GM19035 (cell line): ENCODE results near the gene ZCCHC8.

Source experiments
- ATAC-seq: cut with Tn5 transposase; IDR thresholded peaks from one replicate; pipeline ENCODE4 v1.9.1; 2021; ENCODE audit not compliant: unreplicated experiment

Gene ZCCHC8

DNA sequence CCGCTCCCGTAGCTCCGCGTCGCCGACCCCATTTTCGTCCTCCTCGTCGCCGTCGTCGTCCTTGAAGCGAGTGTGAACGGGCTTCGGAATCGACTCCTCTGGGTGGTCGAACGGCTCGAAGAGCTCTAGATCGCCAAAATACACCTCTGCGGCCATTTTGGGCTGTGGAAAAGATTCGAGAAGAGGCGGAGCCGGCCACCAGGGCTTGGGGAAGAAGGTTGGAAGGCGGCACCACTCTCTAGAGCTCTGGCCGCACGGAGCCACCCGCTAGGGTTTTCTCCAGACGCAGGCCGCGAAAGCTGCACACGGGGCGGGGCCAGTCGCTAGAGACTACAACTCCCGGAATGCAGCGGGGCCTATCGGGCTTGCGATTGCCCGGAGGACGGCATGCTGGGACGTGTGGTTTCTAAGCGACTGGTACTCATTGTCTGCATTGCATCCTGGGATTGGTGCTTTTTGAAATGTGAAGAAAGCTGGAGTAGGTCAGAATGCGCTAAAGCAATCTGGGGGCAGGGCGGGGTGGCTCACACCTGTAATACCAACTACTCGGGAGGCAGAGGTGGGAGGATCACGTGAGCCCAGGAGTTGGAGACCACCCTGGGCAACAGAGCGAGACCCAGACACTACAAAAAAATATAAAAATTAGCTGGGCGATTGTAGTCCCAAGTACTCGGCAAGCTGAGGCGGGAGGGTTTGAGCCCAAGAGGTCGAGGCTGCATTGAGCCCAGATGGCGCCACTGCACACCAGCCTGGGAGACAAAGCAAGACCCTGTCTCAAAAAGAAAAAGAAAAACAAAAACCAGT, at the start of gene ZCCHC8:
Gene ZCCHC8, minus strand, starts transcription at position 248 of the 804 bp plus-strand sequence. Its CDS starts 92 bp downstream, at position 156.
- ATAC-seq = peak; percentile 94

DNA sequence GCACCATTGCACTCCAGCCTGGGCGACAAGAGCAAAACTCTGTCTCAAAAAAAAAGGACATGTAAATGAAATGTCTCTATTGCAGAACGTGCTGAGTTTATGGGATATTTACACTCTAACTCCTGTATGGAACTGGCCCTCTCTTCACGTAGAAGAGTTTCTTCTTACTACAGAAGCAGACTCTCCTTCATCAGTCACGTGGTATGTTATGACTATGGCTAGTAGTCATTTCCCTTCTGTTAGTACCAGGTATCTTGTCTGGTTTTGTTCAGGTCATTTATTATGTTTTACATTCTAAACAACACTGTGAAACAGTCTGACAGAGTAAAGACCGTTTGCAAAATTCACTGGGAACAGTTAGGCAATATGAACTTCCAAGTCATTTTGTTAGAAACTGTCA, 46.6 kb upstream of the ZCCHC8 start:
- no peak for ATAC-seq

DNA sequence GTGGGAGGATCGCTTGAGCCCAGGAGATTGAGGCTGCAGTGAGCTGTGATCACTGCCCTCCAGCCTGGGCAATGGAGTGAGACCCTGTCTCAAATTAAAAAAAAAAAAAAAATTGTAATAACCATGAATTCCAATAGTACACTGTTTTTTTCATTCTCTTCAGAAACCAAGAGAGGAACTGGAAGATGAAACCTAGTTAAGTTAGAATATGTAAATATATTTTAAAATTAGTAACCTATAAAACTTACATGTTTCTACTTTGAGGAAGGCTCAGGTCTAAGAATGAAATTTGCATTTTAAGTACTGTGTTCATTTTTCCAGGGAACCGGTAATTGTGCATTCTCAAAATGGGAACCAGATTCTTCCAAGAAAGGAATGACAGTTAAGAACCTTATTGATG, 45.1 kb upstream of the ZCCHC8 start:
- ATAC-seq = peak; percentile 68

DNA sequence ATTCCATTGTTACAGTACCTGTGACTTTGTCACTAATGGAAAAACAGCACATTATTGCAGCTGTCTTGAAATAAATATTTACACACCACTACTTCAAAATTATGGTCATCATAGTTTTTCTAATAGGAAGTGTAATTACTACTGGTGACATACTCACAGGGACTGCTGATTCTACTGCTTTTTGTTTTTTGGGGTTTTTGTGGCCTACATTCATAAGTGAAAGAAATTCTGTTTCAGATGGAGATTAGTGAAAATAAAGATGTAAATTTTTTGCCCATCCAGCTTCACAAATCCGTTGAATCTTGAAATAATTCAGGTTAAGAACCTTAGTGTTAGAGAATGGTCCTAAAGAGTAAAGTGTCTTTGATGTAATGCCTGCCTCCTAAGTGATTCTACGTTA, 43.8 kb upstream of the ZCCHC8 start:
- no peak for ATAC-seq

DNA sequence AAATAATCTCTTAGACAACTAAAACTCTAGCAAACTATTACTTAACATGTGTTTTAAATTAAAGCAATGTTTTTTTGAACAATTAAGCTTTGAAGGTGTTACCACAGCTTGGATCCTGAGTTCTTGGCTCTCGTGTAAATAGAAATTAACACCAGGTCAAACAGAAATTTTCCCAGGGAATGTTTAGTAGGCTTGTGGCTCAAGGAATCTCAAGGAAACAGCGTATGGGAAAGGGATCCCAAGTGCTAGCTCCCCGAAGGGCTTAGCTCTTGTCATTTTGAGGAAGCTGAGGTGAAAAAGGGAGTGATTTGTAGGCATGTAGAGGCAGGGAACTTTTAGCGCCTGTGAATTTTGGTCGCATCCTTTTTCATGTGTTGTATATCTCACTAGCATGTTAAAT, 37.8 kb upstream of the ZCCHC8 start:
- no peak for ATAC-seq

DNA sequence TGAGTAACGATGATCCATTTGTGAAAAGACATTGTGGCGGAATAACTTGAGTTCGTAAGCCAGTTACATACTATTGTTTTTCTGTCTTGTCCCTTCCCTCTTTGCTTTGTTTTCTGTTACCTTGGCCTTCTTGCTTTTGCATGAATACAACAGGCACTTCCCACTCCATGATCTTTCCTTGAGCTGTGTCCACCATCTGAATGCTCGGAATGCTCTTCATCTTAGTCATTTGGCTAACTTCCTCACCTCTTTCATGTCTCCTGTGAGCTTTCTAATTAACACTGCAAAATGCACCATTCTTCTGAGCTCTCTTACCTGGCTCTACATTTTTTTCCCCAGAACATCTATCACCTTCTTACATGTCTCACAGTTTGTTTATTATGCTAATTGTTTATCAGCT, 36.3 kb upstream of the ZCCHC8 start:
- ATAC-seq = no peak

DNA sequence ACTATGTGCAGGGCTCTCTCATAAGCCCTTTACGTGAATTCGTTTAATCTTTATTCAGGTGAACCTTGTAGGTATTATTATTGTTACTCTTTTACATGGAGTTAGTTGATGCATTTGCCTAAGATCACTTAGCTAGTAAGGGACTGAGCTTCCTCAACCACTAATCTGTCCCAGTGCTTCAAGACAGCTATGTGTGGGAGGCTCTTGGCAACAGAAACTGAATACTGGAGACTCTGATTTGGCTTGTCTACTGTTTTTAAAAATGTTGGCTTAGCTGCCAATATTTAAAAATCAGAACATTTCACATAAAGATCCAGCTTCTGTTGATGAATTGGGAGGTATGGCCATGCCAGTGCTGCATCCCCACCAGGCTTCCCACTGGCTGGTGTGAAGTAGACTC, 33.1 kb upstream of the ZCCHC8 start:
- ATAC-seq = no peak

DNA sequence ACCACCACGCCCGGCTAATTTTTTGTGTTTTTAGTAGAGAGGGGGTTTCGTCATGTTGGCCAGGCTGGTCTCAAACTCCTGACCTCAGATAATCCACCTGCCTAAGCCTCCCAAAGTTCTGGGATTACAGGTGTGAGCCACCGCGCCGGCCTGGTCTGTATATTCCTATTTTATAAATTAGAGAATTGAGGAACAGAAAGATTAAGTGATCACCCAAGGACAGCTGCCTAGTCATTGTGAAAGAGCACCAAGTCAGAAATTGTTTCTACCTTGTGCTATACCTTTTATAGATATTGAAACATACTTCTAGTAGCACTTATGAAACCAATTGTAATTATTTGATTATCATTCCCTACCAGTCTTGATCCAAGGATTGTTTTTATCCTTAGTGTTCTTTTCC, 28.3 kb upstream of the ZCCHC8 start:
- no peak for ATAC-seq

DNA sequence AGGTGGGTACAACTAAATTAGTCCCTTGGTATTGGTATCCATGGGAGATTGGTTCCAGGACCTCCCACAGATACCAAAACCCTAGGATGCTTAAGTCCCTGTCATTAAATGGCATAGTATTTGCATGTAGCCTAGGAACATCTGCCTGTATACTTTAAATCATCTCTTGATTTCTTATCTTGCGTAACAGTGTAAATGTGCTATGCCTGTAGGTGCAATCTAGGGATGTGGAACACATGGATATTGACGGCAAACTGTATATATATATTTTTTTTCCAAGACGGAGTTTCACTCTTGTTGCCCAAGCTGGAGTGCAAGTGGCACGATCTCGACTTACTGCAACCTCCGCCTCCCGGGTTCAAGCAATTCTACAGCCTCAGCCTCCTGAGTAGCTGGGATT, 27.9 kb upstream of the ZCCHC8 start:
- ATAC-seq = no peak

DNA sequence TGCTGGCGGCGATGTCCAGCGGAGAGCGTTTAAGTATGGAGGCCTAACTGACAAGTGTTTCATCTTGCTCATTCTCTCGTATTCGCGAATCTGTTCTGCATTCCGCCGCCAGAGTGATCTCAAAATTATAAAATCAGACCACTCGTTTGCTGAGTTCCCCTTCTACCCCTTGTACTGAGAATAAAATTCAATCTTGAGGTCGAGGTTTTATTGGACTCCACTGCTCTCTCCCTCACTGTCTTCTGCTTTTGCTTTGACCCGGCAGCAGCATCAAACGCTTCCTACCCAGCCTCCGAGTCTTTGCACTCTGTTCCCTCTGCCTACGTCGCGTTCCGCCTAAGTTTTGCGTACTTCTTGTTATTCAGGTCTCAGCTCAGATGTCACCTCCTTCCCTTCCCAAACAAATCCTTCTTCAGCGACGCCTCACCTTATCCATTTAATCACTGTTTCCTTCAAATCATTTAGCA, 26.8 kb upstream of the ZCCHC8 start:
- no peak for ATAC-seq

DNA sequence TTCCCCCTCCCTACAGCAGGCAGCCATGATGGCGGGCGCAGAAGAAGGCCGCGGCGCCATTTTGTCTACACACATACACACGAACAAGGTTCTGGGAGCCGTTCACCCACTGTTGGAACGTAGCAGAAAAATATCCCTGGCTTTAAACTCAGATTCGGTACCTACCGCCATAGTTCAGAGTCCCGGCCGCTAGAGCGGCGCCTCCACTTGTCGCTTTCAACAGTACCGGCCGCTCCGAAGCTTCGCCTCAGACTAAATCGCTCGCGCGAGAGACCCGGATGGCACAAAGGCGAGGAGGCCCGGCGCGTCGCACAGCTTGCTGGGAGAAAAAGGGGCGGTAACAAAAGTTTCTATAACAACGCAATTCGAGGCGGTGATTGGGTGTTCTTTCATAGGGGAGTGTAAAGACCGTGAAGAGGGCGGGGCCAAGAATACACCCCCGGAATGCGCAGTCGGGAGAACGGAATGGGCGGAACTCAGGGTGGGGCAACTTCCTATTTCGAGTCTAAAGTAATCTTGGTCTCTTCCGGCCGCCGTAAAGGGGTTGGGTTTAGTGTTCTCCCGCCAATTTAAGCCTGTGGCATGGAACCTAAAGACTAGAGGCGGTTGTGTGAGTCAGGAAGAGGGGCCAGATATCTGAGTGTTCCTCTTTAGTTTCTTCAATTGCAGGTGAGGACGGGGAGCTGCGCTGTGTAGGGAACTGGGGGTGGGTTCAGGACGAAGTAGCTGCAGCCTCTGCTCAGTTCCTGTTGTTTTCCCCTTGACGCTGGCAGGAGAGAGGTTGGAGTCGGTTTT, 26.1 kb upstream of the ZCCHC8 start, which contains the start of the genes KNTC1 and RSRC2:
Gene KNTC1, plus strand, starts transcription at position 567 of the 795 bp plus-strand sequence. CDS start 2,815 bp downstream, outside the sequence.
Gene RSRC2, minus strand, starts transcription at position 254 of the 795 bp plus-strand sequence. Its CDS starts 83 bp downstream, at position 171.
- peak; percentile 88 for ATAC-seq

DNA sequence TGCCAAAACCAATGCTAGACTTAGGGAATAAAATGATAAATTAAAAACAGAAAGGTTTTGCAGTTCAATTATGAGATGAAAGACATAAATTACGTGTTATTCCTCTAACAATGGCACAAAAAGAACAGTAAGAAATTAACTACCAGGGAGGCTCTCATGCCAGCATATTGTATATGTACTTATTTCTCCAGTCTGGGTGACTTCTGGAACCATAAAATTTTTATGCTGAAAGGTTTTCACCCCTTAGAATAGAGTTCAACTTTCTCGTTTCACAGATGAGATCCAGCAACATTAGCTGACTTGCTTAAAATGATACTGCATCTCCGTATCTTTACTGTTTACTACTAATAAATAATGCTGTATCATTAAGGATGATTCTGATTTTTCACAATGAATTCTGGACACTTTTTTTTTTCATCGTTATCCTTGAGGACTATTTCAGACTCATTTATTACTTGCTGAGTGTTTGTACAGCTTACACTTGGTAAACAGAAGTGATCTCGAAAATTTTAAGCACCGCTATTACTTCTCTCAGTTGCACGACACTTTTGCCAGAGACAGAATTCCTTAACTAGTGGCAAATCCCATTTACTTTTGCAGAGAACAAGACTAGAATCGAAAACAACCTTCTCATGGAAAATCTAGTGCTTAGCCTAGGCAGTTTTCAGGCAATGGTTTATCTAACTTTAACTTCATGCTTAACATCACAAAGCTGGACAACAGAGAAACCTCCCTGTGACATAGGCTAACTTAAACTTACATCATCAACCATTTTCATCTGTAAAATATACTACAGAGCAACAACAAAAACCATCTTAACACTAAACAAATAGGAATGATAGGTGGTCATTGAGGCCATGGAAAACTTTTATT, 23.4 kb upstream of the ZCCHC8 start:
- no peak for ATAC-seq

DNA sequence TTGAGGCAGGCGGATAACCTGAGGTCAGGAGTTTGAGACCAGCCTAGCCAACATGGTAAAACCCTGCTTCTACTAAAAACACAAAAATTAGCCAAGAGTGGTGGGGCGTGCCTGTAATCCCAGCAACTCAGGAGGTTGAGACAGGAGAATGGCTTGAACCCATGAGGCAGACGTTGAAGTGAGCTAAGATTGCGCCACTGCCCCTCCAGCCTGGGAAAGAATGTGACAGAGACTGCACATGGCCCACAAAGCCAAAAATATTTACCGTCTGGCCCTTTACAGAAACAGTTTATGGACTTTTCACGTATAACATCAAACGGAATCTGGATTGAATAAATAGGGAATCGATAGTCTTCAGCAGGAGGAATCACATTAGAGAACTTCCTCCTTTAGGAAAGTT, 22.5 kb upstream of the ZCCHC8 start:
- ATAC-seq = no peak

DNA sequence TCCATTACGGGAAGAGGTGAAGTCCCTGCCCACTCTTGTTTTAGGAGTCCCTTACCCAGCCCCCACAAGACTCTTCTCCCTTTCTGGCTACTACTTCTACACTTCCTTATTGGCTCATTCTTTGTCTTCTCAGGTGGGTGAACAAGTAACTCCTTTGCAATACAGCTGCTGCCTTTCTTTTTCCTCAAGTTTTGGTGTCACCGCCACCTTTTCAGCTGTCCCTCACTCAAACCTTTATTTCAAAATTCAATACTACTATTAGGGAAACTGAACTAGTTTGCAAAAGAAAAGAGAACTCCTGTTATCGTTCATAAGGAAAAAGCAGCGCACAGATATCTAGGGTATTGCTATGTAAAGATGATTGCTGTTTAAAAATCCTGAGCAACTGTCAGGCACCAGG, 19.9 kb upstream of the ZCCHC8 start:
- no peak for ATAC-seq

DNA sequence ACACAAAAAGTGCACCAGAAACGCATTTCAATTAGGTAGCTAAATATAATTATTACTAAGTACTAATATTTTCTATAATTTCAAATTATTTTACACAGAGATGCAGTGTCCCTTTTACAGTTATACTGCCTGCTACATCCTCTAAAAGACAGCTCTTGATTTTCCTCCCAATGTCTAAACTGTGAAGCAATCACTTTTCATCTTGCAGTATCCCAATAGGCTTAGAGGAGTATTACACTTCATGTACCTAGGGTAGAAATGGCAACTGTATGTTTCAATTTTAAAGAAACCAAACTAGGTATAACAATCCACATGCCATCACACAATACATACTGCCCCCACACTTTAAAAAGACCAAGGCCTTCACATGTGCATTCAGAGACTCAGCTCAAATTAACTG, 18.7 kb upstream of the ZCCHC8 start:
- ATAC-seq = no peak

DNA sequence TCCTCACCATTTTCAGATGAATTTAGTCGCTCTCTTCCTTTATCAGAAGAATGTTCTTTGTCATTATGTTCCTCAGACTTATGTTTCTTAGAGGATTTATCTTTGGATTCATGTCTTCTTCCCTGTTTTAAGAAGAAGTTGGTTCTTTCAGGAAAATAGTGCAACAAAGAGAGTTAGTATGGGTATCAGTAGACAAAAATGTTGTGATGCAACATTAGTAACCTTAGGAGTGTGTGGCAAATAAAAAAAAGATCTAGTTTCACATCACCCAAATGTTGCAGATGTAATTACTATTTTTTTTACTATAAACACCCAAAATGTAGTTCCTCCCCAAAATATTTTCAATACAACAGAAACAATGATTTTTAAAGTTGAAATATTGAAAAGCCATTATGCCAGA, 18.2 kb upstream of the ZCCHC8 start:
- ATAC-seq = no peak

DNA sequence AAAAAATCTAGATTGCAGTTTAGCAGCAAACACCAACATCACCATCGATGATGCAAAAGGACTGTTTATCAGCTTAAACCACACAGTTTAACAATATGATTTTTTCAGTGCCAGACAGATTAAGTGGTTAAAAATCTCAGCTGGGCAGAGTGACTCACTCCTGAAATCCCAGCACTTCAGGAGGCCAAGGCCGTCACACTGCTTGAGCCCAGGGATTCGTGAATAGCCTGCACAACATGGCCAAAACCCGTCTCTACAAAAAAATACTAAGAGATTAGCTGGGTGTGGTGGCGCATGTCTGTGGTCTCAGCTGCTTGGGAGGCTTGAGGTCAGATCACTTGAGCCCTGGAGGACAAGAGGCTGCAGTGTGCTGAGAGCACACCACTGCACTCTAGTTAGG, 17.1 kb upstream of the ZCCHC8 start:
- no peak for ATAC-seq

DNA sequence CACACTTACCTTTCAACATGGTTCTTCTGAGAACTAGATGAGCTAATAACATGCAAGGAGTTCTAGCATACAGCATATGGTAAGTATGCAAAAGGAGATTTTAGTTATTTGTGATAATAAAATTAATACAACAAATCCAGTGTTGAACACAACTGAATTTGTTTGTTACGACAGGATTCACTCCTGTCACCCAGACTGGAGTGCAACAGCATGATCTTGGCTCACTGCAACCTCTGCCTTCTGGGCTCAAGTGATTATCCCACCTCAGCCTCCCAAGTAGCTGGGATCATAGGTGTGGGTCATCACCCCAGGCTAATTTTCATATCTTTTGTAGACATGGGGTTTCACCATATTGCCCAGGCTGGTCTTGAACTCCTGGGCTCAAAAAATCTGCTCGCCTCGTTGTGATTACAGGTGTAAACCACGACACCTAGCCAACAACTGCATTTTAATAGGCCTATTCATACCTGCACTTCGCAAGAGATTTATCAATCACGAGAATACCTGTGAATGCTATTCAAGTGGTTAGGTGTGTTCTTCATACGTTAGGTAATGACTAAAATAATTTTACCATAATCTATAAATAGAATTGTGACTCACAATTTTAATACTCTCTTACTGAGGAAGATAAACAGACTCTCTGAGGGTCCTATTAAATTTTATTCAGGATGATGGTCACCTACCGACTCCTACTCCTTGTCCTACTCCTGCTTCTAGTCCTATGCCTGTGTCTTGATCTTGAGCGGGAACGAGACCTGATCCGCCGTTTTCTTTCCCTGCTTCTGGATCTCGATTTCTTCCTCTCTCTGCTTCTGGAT, 16.0 kb upstream of the ZCCHC8 start:
- ATAC-seq = no peak

DNA sequence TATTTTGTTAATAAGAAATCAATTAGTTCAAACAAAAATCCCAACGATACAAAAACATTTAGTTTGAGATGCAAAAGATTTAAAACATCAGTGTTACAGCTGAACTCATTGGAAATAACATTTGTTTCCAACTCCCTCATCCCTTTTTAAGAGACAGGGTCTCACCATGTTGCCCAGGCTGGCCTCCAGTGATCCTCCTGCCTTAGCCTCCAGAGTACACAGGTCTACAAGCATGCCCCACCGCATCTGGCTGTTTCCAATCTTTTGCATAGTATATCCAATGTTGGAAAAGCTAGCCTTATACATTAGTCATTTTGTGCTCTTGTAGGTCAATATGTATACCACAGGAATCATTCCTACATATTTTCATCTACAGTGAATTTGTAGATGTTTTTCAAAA, 14.5 kb upstream of the ZCCHC8 start:
- ATAC-seq = no peak

DNA sequence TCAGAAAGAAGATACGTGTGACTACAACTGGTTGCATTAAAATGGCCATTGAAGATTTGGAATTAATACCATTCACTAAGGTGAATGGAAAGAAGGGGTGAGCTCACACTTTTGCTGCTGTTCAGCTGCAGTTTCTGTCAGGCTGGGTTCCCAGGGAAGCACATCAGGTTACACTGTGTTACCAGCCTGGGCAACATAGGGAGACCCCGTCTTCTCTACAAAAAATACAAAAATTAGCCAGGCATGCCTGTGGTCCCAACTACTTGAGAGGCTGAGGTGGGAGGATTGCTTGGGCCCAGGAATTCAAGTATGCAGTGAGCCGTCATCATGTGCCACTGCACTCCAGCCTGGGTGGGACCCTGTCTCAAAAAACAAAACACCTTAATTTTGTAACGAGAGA, 12.9 kb upstream of the ZCCHC8 start:
- ATAC-seq = no peak
